ENCODE results near the gene PLEKHG5. TPM values are rescaled to one million over a fixed set of nuclear protein-coding genes. Genes with fewer than 3 reads are reported as not detected.

Gene PLEKHG5
- total and polyA plus RNA-seq, 12 donors = 2.0 to 96.3 (median 18.4) TPM

- Histone ChIP-seq H3K4me3 (no peak overlapping the region), H3K4me1 (replicated peaks in 1 of 2) (peaks cover 0 to 25% of the 10 kb centered on the region in 2 donors), H3K9me3 (replicated peaks in 1 of 3) (no peaks in the 10 kb centered on the region), H3K36me3 (replicated peaks in 1 of 2) (no peaks in the 10 kb centered on the region), H3K27ac (no peak overlapping the region), H3K27me3 (no peaks in the 10 kb centered on the region)
- TF ChIP-seq POLR2A (IDR thresholded peaks at IDR 0.05) (no peak), CTCF (IDR thresholded peaks at IDR 0.05) (no peak)
- intact Hi-C loops (cut with DNase I) = no loop called here
- 81 to 88% (median 83%) methylated on average over 1 to 18 of the region's 18 CpGs for WGBS, 4 donors
- DNase-seq = no peak
Observed at GRCh38 chr1:6508154-6508815, 16.8 kb upstream of the PLEKHG5 start.

GRCh38 chr1:6507461-6507911, 16.0 kb upstream of the PLEKHG5 start:
- Histone ChIP-seq H3K27ac (peak overlapping the region in 1 of 5 donors; percentile 12), H3K36me3 (replicated peaks in 1 of 2) (no peaks in the 10 kb centered on the region), H3K9me3 (replicated peaks in 1 of 3) (no peaks in the 10 kb centered on the region), H3K4me1 (replicated peaks in 1 of 2) (peaks cover 3 to 32% of the 10 kb centered on the region in 2 donors), H3K27me3 (no peaks in the 10 kb centered on the region), H3K4me3 (no peak overlapping the region)
- WGBS, 4 donors = 61 to 80% (median 62%) methylated on average over 1 to 12 of the region's 12 CpGs; no CpG with 5 or more reads in 1 of the 4 donors
- no peak for TF ChIP-seq CTCF (IDR thresholded peaks at IDR 0.05)
- TF ChIP-seq POLR2A (IDR thresholded peaks at IDR 0.05) = no peak
- no peak for DNase-seq
- intact Hi-C loops (cut with DNase I) = no loop called here

DNA sequence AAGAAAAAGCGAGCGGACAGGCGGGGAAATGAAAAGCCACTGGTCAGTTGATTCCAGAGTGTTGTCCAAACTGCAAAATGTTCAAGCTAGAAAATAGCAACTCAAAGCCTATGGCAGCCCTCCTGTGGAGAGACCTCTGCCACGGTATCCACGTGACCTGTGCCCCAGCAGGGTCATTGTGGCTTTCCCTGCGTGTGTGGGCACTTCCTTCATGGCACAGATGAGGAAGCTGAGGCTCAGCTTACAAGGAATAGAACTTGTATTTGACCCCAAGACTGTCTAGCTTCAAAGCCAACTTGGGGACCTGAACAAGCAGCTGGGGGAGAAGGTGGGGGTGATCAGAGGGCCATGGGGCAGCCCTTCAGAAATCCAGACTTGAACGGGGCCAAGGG, 15.6 kb upstream of the PLEKHG5 start:
- 63 to 79% (median 70%) methylated on average over 5 to 7 of the region's 7 CpGs for WGBS, 4 donors
- H3K4me1 ChIP-seq (replicated peaks in 1 of 2) = peaks cover 8 to 37% of the 10 kb centered on the region in 2 donors
- peak overlapping the region in 1 of 5 donors; percentile 12 for H3K27ac ChIP-seq
- no peaks in the 10 kb centered on the region for H3K27me3 ChIP-seq
- H3K9me3 ChIP-seq (replicated peaks in 1 of 3) = no peaks in the 10 kb centered on the region
- intact Hi-C loops (cut with DNase I) = no loop called here
- no peak overlapping the region for H3K4me3 ChIP-seq
- no peaks in the 10 kb centered on the region for H3K36me3 ChIP-seq (replicated peaks in 1 of 2)
- DNase-seq = peak in 1 of 7 donors; percentile 51
- TF ChIP-seq POLR2A (IDR thresholded peaks at IDR 0.05) = no peak
- no peak for TF ChIP-seq CTCF (IDR thresholded peaks at IDR 0.05)

DNA sequence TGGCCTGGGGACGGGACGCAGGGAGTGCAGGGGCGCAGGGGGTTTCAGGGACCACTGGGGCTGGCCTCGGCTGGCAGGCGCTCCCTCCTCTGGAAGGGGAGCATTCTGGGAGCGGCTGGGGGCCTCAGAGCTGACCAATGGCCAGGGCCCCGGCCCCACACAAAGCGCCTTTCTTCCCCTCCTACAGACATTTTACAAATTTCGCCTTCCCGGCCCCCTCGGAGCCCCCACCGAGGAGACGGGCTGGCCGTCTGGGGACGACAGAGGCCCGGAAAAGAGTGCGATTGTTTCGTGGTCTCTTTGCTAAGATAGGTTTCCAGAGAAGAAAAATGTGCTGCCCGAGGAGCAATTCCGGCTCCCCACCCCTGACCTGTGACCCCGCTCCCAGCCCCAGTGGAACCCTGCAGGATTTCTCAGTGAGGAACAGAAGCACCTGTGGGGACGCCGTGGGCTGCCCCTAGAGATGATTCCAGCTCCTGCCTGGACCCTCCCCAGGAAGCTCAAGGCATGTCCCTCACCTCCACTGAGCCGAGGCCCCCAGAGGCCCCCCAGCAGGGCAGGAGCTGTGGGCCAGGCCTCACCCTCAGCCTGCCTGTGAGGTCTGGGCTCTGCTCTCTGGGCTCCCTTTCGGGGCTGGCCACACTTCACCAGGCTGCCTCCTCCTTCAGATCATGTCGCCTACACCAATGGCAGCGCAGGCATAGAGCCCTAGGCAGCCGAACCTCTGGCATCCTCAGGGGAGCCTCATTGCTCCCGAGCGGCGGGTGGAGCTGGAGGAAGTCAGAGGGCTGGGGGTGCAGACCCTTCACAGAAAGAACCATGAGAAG, 15.0 kb upstream of the PLEKHG5 start:
- no peaks in the 10 kb centered on the region for H3K27me3 ChIP-seq
- WGBS, 4 donors = 77 to 80% (median 79%) methylated on average over 28 to 31 of the region's 31 CpGs
- intact Hi-C loops (cut with DNase I) = no loop called here
- no peak overlapping the region for H3K4me3 ChIP-seq
- DNase-seq = no peak
- H3K27ac ChIP-seq = peak overlapping the region in 1 of 5 donors; percentile 12
- H3K4me1 ChIP-seq (replicated peaks in 1 of 2) = peaks cover 14 to 43% of the 10 kb centered on the region in 2 donors
- TF ChIP-seq CTCF (IDR thresholded peaks at IDR 0.05) (no peak), POLR2A (IDR thresholded peaks at IDR 0.05) (no peak)
- H3K36me3 ChIP-seq (replicated peaks in 1 of 2) = no peaks in the 10 kb centered on the region
- no peaks in the 10 kb centered on the region for H3K9me3 ChIP-seq (replicated peaks in 1 of 3)

Measured in adrenal gland (tissue), 12 donors.